GM18511 (cell line): ENCODE results near the gene ZCCHC7.

Source experiments
- ATAC-seq: cut with Tn5 transposase; IDR thresholded peaks from one replicate; pipeline ENCODE4 v1.9.1; 2021; ENCODE audit warnings: mild to moderate bottlenecking, moderate library complexity; ENCODE audit not compliant: unreplicated experiment

Gene ZCCHC7

GRCh38 chr9:37246826-37247225 is 126.5 kb downstream of the ZCCHC7 start:
- no peak for ATAC-seq

GRCh38 chr9:37248651-37249163 is 128.3 kb downstream of the ZCCHC7 start:
- ATAC-seq, result no peak

- ATAC-seq, result no peak
Observed at GRCh38 chr9:37251452-37251851, 131.1 kb downstream of the ZCCHC7 start.

GRCh38 chr9:37253377-37253937 is 133.1 kb downstream of the ZCCHC7 start:
- no peak for ATAC-seq

GRCh38 chr9:37255187-37255586 is 134.8 kb downstream of the ZCCHC7 start:
- no peak for ATAC-seq

GRCh38 chr9:37255944-37256862 is 135.8 kb downstream of the ZCCHC7 start:
- no peak for ATAC-seq

- ATAC-seq, result no peak
Observed at GRCh38 chr9:37259951-37260350, 139.6 kb downstream of the ZCCHC7 start.

- no peak for ATAC-seq
Observed at GRCh38 chr9:37262410-37262809, 142.0 kb downstream of the ZCCHC7 start.

GRCh38 chr9:37264539-37264938 is 144.2 kb downstream of the ZCCHC7 start:
- no peak for ATAC-seq

GRCh38 chr9:37266630-37267029 is 146.3 kb downstream of the ZCCHC7 start:
- ATAC-seq, result no peak

- no peak for ATAC-seq
Observed at GRCh38 chr9:37269221-37269620, 148.8 kb downstream of the ZCCHC7 start.

- ATAC-seq, result no peak
Observed at GRCh38 chr9:37271679-37272078, 151.3 kb downstream of the ZCCHC7 start.

- no peak for ATAC-seq
Observed at GRCh38 chr9:37273595-37273994, 153.2 kb downstream of the ZCCHC7 start.

GRCh38 chr9:37281541-37281940 is 161.2 kb downstream of the ZCCHC7 start:
- ATAC-seq, result no peak

- ATAC-seq, result peak; percentile 75
Observed at GRCh38 chr9:37283730-37284325, 163.5 kb downstream of the ZCCHC7 start.

GRCh38 chr9:37284636-37285035 is 164.3 kb downstream of the ZCCHC7 start:
- no peak for ATAC-seq

GRCh38 chr9:37286530-37287175 is 166.3 kb downstream of the ZCCHC7 start:
- ATAC-seq, result no peak

GRCh38 chr9:37287317-37287716 is 166.9 kb downstream of the ZCCHC7 start:
- ATAC-seq, result no peak

GRCh38 chr9:37289631-37290030 is 169.3 kb downstream of the ZCCHC7 start:
- ATAC-seq, result no peak

- no peak for ATAC-seq
Observed at GRCh38 chr9:37290366-37290939, 170.1 kb downstream of the ZCCHC7 start.

GRCh38 chr9:37290940-37291485 is 170.6 kb downstream of the ZCCHC7 start:
- ATAC-seq, result peak; percentile 35
